ENCODE results near the gene SORCS1. TPM values are rescaled to one million over a fixed set of nuclear protein-coding genes. Genes with fewer than 3 reads are reported as not detected.

SORCS1 gene
- total RNA-seq, 1 experiment from 2014 or later, result 1.7 TPM

- WGBS (ENCODE audit: extremely low coverage, insufficient read length, low lambda C conversion rate), result no CpG with 5 or more reads among the region's 3 CpGs
- no peak overlapping the region for H4K5ac ChIP-seq (ENCODE audit: insufficient read length, low read depth, low read length)
- no peak overlapping the region for H3K27ac Mint-ChIP-seq
- no peak overlapping the region for H3K4me3 Mint-ChIP-seq
- H3K9me3 Mint-ChIP-seq, result peaks cover 0 to under 1% of the 10 kb centered on the region in 2 experiments; a peak in 2 of 5 replicates
- H3K4ac ChIP-seq (ENCODE audit: low read depth, low read length), result no peak overlapping the region
- no peaks in the 10 kb centered on the region for H4K20me1 ChIP-seq (ENCODE audit: control insufficient read depth, insufficient read depth, insufficient read length)
- no peak overlapping the region for H2BK120ac ChIP-seq (ENCODE audit: low read depth, low read length, poor library complexity, severe bottlenecking)
- H2BK15ac ChIP-seq (ENCODE audit: low read depth, low read length), result no peak overlapping the region
- no peak overlapping the region for H3K27ac ChIP-seq (ENCODE audit: insufficient read length, low read depth, low read length)
- H3K79me1 ChIP-seq (ENCODE audit: insufficient read depth, low read depth, low read length, poor library complexity, severe bottlenecking), result no peaks in the 10 kb centered on the region
- H2BK20ac ChIP-seq (ENCODE audit: low read depth, low read length, poor library complexity, severe bottlenecking), result no peak overlapping the region
- no peaks in the 10 kb centered on the region for H3K79me2 ChIP-seq (ENCODE audit: insufficient read depth, low read length)
- H3K9me3 ChIP-seq (ENCODE audit: control insufficient read depth, low read depth, low read length), result no peaks in the 10 kb centered on the region
- H3T11ph ChIP-seq (ENCODE audit: low read length), result no peak overlapping the region
- peaks cover 0 to 6% (median 3%) of the 10 kb centered on the region in 3 experiments; a peak in 2 of 7 replicates for H3K36me3 Mint-ChIP-seq (ENCODE audit: insufficient read depth in 1 of 3, low read depth in 3 of 3)
- H3K14ac ChIP-seq (ENCODE audit: insufficient read depth, low read length), result no peak overlapping the region
- no peak overlapping the region for H4K91ac ChIP-seq (ENCODE audit: insufficient read length, low read depth, low read length)
- H3K18ac ChIP-seq (ENCODE audit: insufficient read length, low read depth, low read length), result no peak overlapping the region
- H3K9ac ChIP-seq (ENCODE audit: extremely low read depth, insufficient read length, low read length), result no peak overlapping the region
- H2BK5ac ChIP-seq (ENCODE audit: insufficient read length, low read length), result no peak overlapping the region
- H3K4me1 ChIP-seq (ENCODE audit: insufficient read depth, low read length), result peaks cover 2% of the 10 kb centered on the region; the same call in 1 of the 2 replicates
- H2AFZ ChIP-seq (ENCODE audit: low read length), result no peak overlapping the region
- no peak overlapping the region for H3K4me2 ChIP-seq (ENCODE audit: insufficient read depth, insufficient read length, low read length)
- no peak overlapping the region for H4K8ac ChIP-seq (replicated peaks; ENCODE audit: insufficient read length, low read depth, low read length)
- H3K56ac ChIP-seq (ENCODE audit: insufficient read length, low read depth, low read length), result no peak overlapping the region
- H3K27me3 ChIP-seq (ENCODE audit: insufficient read depth, low read length), result no peaks in the 10 kb centered on the region
- no peak for DNase-seq
- no peaks in the 10 kb centered on the region for H3K23me2 ChIP-seq (ENCODE audit: insufficient read length, low read depth, low read length, poor library complexity, severe bottlenecking)
- H2BK12ac ChIP-seq (ENCODE audit: insufficient read length, low read depth, low read length), result no peak overlapping the region
- no peak overlapping the region for H2AK5ac ChIP-seq (ENCODE audit: insufficient read length, low read length)
- H3K4me1 Mint-ChIP-seq, result peaks cover 30 to 37% of the 10 kb centered on the region in 2 experiments
- TF ChIP-seq CTCF (conservative IDR thresholded peaks at IDR 0.05), result no peak
- H3K23ac ChIP-seq (ENCODE audit: insufficient read length, low read depth, low read length), result no peak overlapping the region
- no peaks in the 10 kb centered on the region for H3K27me3 Mint-ChIP-seq (ENCODE audit: low read depth)
Observed at GRCh38 chr10:107011992-107012391, 152.5 kb downstream of the SORCS1 start.

Data from H9 (cell line).